Right hindlimb (tissue), 1 donor: ENCODE data around the gene TRIM2.
"Not testable (repeated sequence)": the region's sequence is repeated elsewhere in the genome, so short reads cannot be mapped to it uniquely, and the experiment has no call there.

Experiments used
- DNase-seq: peaks from one replicate; pipeline ENCODE4 v3.0.0-alpha.2; 2018

The TRIM2 gene

DNA sequence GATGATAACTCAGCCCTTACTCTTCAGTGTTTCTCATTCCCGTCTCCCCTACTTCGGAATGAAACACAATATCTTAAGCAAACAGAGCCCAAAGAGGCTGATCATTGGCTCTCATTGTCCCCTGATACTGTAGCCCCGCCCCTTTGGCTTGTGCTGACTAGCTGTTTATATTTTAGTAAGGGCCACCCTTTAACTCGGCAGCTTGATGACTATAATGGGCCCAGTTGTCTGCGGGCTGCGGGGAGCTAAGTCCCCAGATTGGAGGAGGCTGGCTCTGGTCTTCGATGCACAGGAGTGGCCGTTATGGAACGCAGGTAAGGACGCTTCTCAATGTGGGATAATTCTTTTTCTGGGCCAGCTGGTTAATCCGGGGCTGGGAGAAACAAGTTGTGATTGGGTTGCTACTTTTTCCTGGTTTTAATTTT, at the start of gene TRIM2:
Gene TRIM2, plus strand, starts transcription at position 197 of the 425 bp plus-strand sequence. Its CDS starts 88 bp downstream, at position 285.
- DNase-seq = peak; percentile 87

DNA sequence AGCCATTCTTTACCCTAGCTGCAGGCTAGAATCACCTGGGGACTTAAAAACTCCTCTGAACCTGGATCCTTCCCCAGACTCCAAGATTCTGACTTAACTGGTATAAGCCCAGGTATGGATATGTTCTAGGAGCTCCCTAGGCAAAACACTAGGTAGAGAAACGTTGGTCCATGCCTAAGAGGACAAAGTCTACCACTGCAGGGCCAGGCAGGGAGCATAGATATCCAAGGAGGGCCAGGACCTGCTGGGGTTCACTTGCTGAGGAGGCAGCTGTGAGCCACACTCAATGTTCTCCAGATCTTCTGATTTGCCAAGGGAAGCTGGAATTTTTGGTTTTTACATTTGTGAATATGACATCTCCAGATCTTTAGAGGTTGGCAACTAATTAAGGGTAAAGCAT, 48.6 kb upstream of the TRIM2 start:
- DNase-seq = no peak

DNA sequence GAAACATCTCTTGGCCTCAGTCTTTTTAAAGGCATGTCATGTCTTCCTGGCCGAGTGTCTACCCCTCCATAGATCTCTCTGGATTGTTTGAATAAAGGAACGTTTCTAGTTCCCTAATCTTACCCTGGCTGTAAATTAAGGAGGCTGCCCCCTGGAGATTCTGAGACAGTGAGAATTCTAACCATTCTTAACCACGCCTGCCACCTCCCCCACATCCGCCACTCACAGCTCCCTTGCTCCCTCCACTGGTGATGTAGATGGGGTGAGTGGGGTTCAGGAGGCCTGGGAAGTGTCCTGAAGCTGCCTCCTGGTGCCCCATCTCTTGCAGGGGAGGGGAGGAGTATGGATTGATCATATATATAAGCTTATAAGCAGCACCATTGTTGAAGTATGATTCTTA, 48.0 kb upstream of the TRIM2 start:
- no peak for DNase-seq

DNA sequence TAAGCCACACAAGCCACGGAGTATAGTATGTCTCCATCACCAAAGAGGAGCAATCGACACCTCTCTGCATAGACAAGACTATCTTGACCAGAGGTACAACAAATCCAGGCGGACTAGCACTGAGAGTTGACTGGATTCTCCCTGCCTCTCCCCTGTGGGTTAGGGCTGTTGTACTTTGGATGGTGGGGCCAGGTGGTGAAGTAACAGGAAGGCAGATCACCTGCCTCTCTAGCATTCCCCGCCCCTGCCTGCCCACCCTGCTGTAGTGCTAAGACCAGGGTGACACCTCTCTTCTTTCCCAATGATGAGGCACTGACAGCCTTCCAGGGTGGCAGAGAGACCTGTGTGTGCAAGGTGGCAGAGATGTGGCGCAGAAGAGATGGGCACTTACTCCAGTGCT, 47.5 kb upstream of the TRIM2 start:
- DNase-seq = no peak

DNA sequence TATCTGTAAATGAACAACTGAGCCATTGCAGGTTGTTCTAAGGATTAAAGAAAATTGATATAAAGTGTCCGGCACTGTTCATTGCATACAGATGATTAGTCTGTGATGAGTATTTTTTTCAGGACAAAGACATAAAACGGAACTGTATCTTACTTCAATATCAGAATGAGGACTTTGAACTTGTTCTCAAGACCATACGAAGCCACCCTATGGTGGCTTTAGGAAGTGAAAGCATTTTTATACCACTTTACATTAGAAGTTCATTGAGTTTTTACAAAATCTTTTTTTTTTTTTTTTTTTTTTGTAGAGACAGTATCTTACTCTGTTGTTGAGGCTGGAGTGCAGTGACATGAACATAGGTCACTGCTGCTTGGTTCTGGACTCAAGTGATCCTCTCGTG, 45.2 kb upstream of the TRIM2 start:
- DNase-seq = no peak

DNA sequence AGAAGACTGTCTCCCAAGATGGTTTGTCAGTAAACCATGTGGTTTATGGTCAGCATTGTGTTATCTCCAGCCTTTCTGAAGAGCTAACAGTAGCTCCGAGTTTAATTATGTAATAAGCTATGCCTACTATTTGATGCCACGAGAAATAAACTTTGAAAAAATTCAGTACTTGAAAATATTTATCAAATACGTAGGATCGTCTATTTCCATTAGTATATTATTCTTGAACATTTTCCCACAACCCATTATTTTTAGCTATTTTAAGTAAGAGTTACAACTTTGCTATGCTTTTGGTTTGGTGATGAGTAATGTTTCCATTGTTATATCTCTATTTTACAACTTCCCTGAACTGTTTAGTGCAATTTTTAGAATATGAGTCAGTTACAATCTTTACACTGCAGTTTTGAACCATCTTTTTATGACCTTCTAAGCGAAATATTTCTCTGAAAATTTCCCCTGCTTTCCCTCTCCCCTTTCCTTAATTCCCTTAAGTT, 44.5 kb upstream of the TRIM2 start:
- no peak for DNase-seq

DNA sequence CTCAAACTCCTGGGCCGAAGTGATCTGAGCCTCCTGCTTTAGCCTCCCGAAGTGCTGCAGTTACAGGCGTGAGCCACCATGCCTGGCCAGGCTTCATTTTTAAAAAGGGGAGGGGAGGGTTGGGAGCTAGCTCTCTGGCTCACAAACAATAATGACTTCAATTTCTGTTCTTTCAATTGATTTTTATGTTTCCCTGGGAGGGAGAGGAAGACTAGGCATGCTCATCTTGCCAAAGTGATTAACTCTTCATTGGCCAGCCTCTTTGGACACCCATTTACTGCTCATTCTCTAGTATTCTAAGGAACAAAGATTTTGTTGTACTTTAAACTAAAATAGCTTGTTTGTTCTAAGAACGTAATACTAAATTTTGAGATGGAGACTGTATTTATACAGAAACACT, 43.4 kb upstream of the TRIM2 start:
- DNase-seq = no peak

DNA sequence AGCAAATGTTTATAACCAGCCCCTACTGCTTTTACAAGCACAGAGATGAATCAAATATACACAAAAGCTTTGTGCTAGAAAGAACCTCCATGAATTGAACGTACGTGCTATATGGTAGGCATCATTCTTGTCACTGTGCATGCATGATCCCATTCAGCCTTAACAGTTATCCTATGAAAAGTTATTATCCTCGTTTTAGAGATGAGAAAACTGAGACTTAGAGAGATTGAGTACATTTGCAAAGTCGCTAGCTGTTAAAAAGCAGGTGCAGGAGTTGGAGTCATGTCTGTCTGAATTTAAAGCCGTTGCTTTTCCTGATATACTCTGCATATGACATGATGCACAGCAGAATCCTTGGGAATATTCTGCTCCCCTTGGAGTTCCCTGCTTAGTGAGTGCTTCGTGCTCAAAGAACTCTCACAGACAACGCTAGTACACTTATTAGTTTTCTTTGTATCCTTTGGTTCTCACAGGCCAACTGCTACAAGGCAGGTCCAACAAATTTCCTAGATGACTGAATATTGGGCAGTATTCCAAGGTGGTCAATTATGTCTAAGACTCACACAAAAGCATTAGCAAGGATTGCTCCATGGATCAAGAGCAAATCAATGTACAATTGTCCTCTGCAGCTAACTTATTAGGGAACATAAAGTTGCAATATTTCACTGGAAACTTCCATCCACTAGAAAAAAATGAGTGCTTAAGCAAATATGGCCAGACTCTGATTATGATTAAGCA, 42.8 kb upstream of the TRIM2 start:
- DNase-seq = no peak

DNA sequence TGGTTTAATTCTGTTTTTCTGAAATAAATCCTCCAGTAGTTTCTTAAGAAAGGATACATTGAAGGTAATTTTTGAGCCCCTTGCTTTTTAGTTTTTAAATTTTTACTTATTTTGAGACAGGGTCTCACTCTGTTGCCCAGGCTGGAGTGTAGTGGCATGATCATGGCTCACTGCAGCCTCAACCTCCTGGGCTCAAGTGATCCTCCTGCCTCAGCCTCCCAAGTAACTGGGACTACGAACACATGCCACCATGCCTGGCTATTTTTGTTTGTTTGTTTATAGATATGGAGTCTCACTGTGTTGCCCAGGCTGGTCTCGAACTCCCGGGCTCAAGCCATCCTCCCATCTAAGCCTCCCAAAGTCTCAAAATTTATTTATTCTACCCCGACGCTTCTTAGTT, 39.0 kb upstream of the TRIM2 start:
- DNase-seq = not testable (repeated sequence)

DNA sequence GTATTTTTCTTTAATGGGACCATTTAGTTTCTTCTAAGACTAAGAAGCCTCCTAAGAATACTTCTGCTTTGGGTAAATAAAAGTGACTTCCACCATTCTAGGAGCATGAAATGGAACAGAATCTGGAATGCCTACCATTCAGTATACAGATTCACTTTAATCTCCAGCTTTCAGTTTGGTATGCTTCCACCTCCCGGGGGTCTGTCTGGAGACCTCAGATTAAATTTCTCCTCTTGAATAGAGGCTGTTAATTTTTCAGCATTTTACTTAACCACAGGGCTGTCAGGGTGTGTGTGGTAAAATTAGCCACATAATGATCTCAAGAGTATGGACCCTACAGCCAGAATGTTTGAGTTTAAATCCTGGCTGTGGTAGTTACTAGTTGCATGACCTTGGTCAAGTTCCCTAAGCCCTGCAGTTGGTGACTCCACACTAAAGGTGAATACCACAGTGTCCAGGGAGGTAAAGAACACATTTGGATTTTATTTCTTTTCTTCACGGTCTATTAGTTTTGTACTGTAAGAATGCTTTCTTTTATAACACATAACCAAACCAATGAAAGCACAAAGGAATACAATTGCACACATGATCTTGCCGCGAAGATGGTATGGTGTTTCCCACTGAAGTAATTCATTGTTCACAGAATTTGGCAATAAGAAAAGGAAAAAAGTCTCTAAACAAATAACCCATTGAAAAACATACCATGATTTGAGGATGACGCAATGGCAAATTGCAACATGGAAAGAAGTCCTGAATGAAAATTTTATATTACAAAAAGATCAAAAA, 37.3 kb upstream of the TRIM2 start:
- no peak for DNase-seq

DNA sequence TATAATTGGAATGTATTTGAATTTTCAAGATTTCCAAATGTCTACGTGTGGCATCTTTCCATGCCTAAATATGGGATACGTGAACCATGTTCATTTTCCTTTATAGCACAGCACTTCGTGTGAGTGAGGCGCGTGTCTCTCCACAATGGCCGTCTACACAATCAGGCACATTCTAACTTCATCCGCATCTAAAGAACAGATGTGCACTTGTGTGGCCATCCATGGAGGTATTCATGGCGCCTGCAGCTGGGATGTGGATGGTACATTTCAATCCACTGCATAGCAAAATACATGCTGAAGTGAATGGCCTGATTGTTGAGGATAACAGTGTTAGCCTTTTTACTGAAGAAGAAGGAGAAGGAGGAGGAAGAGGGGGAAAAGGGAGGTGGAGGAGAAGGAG, 34.5 kb upstream of the TRIM2 start:
- DNase-seq = no peak

DNA sequence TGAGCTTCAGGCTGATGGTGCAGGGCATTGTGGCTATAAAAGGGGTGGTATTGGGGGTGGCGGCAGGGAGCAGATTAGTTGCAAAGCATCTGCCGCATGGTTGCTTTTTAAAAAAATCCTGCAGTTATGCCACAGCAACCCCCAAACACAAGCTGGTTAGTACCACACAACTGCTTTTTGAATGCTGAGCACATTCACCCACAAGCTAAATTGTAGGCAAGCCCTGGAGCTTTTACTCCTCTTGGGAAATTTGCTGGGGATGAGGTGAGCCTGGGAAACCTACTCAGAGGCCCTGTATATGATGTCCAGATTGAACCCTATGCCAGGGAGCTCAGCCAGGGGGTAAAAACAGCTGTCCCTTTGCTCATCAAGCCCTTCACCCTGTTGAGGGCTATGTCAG, 33.8 kb upstream of the TRIM2 start:
- DNase-seq = no peak

DNA sequence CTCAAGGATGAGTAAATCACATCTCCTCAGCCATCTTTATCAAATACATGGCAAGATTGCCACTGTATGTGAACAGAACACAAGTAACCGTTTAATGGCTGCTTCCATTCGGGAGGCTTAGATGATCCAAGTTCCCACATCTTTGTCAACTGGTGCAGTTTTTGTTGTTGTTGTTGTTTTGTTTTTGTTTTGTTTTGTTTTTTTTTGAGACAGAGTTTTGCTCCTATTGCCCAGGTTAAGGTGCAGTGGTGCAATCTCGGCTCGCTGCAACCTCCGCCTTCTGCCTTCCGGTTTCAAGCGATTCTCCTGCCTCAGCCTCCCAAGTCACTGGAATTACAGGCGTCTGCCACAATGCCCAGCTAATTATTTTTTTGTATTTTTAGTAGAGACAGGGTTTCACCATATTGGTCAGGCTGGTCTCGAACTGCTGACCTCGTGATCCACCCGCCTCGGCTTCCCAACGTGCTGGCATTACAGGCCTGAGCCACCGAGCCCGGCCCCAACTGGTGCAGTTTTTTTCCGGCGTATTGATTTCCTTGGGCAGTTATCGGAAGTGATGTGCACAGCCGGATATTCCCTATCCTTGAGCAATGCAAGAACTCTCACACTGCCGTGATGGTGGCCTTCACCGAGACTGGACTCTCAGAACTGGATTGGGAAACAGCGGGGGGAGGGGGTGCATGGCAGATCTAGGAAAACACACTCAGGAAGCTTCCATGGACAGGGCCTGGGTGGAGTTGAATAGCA, 29.2 kb upstream of the TRIM2 start:
- no peak for DNase-seq

DNA sequence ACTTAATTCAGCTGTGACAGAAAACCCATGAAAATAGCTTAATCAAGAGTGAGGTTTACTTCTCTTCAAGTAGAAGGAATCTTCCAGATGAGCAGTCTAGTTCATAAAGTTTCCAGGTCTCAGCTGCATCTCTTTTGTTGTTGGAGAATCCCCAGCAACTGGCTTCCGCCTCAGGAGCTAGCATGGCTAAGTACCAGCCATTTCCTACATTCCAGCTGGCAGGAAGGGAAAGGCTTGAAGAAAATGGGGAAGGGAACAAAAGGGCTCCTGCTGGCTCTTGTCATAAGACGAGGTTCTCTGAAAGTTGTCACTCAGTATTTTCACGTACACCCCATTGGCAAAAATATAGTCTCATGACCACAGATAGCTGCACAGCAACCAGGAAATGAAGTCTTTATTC, 27.3 kb upstream of the TRIM2 start:
- no peak for DNase-seq

DNA sequence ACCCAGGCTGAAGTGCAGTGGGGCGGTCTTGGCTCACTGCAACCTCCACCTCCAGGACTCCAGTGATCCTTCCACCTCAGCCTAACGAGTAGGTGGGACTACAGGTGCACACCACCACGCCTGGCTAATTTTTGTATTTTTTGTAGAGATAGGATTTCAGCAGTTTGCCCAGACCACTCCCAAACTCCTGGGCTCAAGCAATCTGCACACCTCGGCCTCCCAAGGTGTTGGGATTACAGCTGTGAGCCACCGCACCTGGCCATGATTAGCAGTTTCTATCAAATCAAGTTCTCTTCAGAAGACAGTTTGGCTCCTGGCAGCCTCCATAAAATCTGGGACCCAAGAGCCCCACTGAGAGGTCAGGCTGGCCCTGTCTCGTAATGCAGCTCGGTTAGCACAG, 26.4 kb upstream of the TRIM2 start:
- no peak for DNase-seq

DNA sequence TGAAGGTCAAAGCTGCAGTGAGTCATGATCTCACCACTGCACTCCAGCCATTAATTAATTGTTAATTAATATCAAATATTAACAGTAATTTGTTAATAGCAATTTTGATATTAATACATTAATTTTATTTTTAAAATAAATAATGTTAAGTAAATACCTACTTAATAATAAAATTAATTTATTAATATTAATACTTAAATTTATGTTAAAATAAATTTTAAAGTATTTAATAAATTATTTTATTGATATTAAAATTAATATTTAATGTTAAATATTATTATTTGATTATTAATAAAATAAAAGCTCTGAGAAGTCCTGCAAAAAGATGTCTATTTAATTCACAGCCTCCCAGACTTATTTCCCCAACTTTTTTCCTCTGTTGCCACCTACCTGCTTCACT, 25.1 kb upstream of the TRIM2 start:
- no peak for DNase-seq

DNA sequence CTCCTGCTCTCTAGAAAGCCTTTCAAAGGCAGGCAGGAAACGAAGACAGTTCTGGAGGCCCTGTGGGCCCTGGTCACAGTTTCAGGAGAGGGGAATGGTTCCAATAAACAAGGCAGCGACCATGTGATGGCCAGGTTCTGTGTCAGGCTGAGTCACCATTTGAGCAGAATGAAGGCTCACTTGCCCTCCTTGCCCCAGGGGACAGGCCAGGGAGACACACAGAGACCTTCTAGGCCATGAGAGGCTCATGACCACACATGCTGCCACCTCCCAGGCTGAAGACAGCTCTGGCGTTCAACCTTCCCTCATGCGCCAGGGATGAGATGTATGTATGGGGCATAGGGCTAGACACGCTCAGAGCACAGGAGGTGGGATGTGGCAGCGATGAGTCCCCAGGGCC, 22.9 kb upstream of the TRIM2 start:
- DNase-seq = no peak

DNA sequence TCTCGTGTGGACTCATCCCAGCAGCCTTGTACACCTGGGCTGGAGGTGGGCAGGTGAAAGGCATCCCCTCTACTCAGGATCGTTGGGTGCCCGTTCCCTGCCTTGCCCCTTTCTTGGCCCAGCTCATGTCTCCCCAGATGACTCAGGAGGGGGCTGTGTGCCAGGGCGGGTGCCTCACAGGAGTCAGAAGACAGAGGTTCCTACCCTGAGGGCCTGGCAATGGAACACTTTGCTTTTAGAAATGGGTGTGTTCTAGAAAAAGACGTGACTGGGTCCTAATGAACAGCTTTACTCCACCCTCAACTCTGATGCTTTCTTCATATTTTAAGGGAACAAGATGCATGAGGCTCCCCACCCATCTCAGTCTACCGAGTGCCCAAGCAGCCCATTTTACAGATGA, 22.5 kb upstream of the TRIM2 start:
- no peak for DNase-seq

DNA sequence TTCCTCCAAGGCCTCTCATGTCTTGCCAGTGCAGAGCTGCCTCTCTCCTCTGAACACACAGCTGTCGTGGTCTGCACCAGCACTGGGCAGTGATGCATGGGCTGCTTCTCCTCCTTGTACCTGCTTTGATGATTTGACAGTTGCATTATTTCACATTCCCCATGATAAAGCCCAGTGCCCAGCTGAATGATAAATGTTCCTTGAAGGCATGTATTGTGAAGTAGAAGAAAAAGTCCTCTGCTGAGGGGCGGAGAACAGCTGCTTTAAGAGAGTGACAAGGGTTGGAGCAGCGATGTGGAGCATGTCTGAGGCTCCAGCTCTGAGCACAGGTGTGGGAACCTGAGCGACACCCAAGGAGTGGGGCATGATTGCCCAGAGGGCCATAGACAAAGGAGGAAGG, 21.1 kb upstream of the TRIM2 start:
- no peak for DNase-seq

DNA sequence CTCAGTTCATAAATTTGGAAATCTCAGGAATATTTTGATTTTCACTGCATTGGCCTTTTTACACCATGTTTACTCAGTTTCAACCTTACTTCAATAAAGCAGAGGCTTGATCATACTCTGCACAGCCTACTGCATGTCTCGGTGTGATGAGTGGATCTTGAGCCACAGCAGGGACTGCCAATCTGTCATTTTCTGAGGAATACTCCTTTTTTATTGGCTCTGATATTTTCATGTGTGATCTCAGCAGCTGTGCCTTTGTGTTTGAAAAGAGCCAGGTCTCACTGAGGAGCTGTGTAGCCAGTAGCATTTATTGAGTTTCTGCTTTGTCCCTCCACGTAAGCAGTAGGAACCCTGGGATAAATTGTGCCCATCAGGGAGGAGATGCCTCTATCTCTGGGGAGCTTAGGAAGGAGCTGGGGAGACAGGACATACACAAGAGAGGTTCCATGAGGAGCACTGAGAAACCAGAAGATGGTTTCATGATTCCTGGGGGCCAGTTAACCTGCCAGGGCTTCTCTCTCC, 18.9 kb upstream of the TRIM2 start:
- DNase-seq = no peak

DNA sequence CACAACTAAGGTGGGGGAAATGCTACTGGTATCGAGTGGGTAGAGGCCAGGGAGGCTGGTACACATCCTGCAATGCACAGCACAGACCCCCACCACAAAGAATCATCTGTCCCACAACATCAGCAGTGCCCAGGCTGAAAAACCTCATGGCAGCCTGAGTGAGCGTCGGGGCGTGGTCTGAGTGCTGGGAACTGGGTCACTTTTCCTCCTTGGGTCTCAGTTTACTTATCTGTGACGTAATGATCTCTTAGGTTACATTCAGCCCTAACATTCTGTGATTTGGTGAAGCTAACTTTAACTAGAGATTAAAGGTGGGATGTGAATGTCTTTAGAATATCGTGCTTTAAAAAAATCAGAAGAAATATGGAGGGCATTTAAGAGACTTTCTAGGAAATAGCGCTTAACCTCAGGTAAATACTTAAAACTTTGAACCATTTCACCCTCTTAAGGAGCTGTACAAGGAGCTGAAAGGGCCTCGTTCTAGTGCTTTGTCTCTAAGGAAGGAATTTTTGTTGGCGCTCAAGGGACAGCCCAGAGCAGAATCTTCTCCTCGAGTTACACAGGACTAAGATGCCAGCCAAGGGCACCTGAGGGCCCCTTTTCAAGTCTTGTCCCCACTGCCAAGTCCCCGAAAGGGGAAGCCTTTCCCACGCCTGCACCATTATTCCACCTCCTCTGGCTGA, 18.1 kb upstream of the TRIM2 start:
- DNase-seq = no peak

DNA sequence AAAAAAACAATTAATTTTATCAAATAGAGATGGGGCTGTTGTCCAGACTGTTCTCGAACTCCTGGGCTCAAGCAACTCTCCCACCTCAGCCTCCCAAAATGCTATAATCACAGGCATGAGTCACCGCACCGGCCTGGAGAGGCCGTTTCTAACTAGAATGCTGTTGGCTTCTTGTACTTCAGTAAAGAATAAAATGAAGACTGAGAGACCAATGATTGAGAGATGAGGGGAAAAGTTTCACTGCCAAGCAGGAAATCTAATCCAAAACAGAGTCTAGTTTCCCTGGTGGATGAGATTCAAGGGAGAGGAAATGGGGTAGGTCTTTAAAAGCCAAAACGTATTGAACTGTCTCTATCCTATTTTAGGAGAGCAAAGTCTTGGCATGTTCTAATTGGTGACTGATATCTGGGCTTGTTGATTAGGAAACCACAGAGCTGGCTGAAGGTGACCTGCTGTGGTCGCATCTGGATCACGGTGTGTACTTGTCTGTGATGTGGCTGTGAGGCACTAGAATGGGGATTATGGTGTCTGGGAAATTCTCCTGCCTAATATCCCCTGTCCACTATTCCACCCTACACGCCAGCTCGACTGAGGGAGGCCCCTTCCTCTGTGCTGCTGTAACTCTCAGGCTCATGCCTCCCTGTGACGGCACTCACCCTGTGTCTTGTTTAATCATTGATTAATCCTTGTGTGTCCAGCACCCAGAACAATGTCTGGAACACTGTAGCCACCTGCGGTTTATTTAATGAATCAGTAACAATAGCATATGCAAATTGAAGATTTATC, 15.0 kb upstream of the TRIM2 start:
- DNase-seq = peak; percentile 73
